H1 (cell line): ENCODE measurements around the gene MYH7. TPM values are rescaled to one million over a fixed set of nuclear protein-coding genes. Genes with fewer than 3 reads are reported as not detected.

Experiments used
- CTCF ChIA-PET: fragments of 300-600 bp; sonication (Branson Sonifier 250); formaldehyde crosslinking; loops from one replicate; lab custom pipeline; 2021; ENCODE audit not compliant: partially characterized antibody; lab: Charles Lee
- POLR2A ChIA-PET: fragments of 300-600 bp; sonication (Branson Sonifier 250); formaldehyde crosslinking; loops from one replicate; lab custom pipeline; 2021; ENCODE audit warnings: inconsistent platforms; ENCODE audit not compliant: partially characterized antibody; lab: Charles Lee
- DNase-seq, 2 experiments: peaks; one replicate each; pipeline versions ENCODE4 v3.0.0 to v3.0.0-alpha.2; 2010 to 2022; ENCODE audit warnings: low spot score in 2 of 2, low read depth in 1 of 2, mixed read lengths in 1 of 2
- FAIRE-seq: peaks from 2 replicates; lab custom pipeline; 2011; peaks lifted over from hg19 to GRCh38; lab: Jason Lieb, UNC
- H2AFZ ChIP-seq: 2 replicates; pipeline ENCODE4 v1.8.1; 2012; ENCODE audit warnings: low read length, inconsistent platforms
- H2AK5ac ChIP-seq: 2 replicates; pipeline ENCODE4 v1.6.1; 2013; ENCODE audit warnings: low read depth, low read length
- H2BK120ac ChIP-seq: replicated peaks from 2 replicates; pipeline ENCODE3; 2013; ENCODE audit warnings: low read depth, low read length, inconsistent platforms
- H2BK12ac ChIP-seq: 2 replicates; pipeline ENCODE4 v1.6.1; 2013; ENCODE audit warnings: low read depth, low read length
- H2BK15ac ChIP-seq: 2 replicates; pipeline ENCODE4 v1.6.1; 2013; ENCODE audit warnings: low read length
- H2BK20ac ChIP-seq: 2 replicates; pipeline ENCODE4 v1.6.1; 2013; ENCODE audit warnings: low read length
- H2BK5ac ChIP-seq: 2 replicates; pipeline ENCODE4 v1.6.1; 2013; ENCODE audit warnings: low read depth, low read length
- H3K14ac ChIP-seq: 2 replicates; pipeline ENCODE4 v1.6.1; 2013; ENCODE audit warnings: inconsistent platforms; ENCODE audit not compliant: insufficient read length
- H3K18ac ChIP-seq: 2 replicates; pipeline ENCODE4 v1.6.1; 2013; ENCODE audit warnings: low read length; ENCODE audit errors: extremely low read depth
- H3K23ac ChIP-seq: 2 replicates; pipeline ENCODE4 v1.6.1; 2013; ENCODE audit warnings: inconsistent platforms; ENCODE audit not compliant: insufficient read length
- H3K23me2 ChIP-seq: 2 replicates; pipeline ENCODE4 v1.6.1; 2013; ENCODE audit warnings: low read depth, low read length
- H3K27ac ChIP-seq: 2 replicates; pipeline ENCODE4 v1.6.1; 2011; ENCODE audit warnings: low read depth, low read length, inconsistent platforms
- H3K27me3 ChIP-seq, 4 experiments: replicated peaks in 1 of 4; 1 replicate in 1 of 4; 2 replicates in 3 of 4; pipeline versions ENCODE4 v1.6.1 to v1.8.1; 2011 to 2013; ENCODE audit warnings: low read length in 3 of 4, mild to moderate bottlenecking in 3 of 4, inconsistent platforms in 2 of 4, mixed read lengths in 2 of 4, moderate library complexity in 1 of 4; ENCODE audit not compliant: control insufficient read depth in 3 of 4, insufficient read depth in 3 of 4; ENCODE audit errors: extremely low read depth in 1 of 4
- H3K36me3 ChIP-seq, 4 experiments: 2 replicates each; pipeline versions ENCODE4 v1.6.1 to v1.8.1; 2011 to 2013; ENCODE audit warnings: mild to moderate bottlenecking in 4 of 4, low read length in 3 of 4, moderate library complexity in 2 of 4, control low read depth in 1 of 4, inconsistent platforms in 1 of 4; ENCODE audit not compliant: insufficient read depth in 4 of 4, control insufficient read depth in 2 of 4
- H3K4ac ChIP-seq: replicated peaks from 2 replicates; pipeline ENCODE3; 2013; ENCODE audit warnings: low read length, low read depth, mixed read lengths, inconsistent platforms; ENCODE audit not compliant: insufficient read length
- H3K4me1 ChIP-seq, 4 experiments: replicated peaks in 1 of 4; 1 replicate in 1 of 4; 2 replicates in 3 of 4; pipeline versions ENCODE4 v1.6.1 to v1.8.1; 2011 to 2013; ENCODE audit warnings: low read length in 3 of 4, inconsistent platforms in 2 of 4, mixed read lengths in 1 of 4; ENCODE audit not compliant: insufficient read depth in 4 of 4, control insufficient read depth in 3 of 4
- H3K4me2 ChIP-seq, 2 experiments: 2 replicates each; pipeline versions ENCODE4 v1.6.1 to v1.8.1; 2011 to 2013; ENCODE audit warnings: low read depth in 2 of 2, low read length in 2 of 2, control low read depth in 1 of 2, inconsistent platforms in 1 of 2, mild to moderate bottlenecking in 1 of 2; ENCODE audit not compliant: insufficient read depth in 1 of 2
- H3K4me3 ChIP-seq, 4 experiments: fragments of 200-600, 300-600 bp in 1 of 4; sonication (generic), shearing (Covaris generic), sonication (Bioruptor Twin) in 1 of 4; 2 replicates each; pipeline versions ENCODE4 v1.5.1 to v1.8.1; 2011 to 2016; ENCODE audit warnings: low read length in 4 of 4, low read depth in 3 of 4, control low read depth in 2 of 4, inconsistent platforms in 2 of 4, mild to moderate bottlenecking in 2 of 4, mixed read lengths in 1 of 4, moderate library complexity in 1 of 4; ENCODE audit not compliant: insufficient read depth in 2 of 4; ENCODE audit errors: extremely low read depth in 1 of 4
- H3K56ac ChIP-seq: replicated peaks from 2 replicates; pipeline ENCODE3; 2013; ENCODE audit warnings: low read depth, mild to moderate bottlenecking, mixed read lengths, low read length, inconsistent platforms; ENCODE audit not compliant: insufficient read length
- H3K79me1 ChIP-seq: 2 replicates; pipeline ENCODE4 v1.6.1; 2013; ENCODE audit warnings: low read depth, low read length, control low read depth
- H3K79me2 ChIP-seq, 2 experiments: 2 replicates each; pipeline versions ENCODE4 v1.6.1 to v1.8.1; 2012 to 2013; ENCODE audit warnings: low read length in 2 of 2, mild to moderate bottlenecking in 2 of 2, inconsistent platforms in 1 of 2; ENCODE audit not compliant: insufficient read depth in 2 of 2, control insufficient read depth in 1 of 2
- H3K9ac ChIP-seq, 4 experiments: replicated peaks in 1 of 4; 1 replicate in 1 of 4; 2 replicates in 3 of 4; pipeline versions ENCODE4 v1.6.1 to v1.8.1; 2011 to 2013; ENCODE audit warnings: low read depth in 3 of 4, low read length in 3 of 4, control low read depth in 2 of 4, mild to moderate bottlenecking in 2 of 4, moderate library complexity in 2 of 4, inconsistent platforms in 1 of 4; ENCODE audit errors: extremely low read depth in 1 of 4
- H3K9me3 ChIP-seq, 2 experiments: 2 replicates each; pipeline versions ENCODE4 v1.6.1 to v1.8.1; 2012 to 2013; ENCODE audit warnings: mild to moderate bottlenecking in 2 of 2, moderate library complexity in 2 of 2, control low read depth in 1 of 2, inconsistent platforms in 1 of 2, low read depth in 1 of 2, low read length in 1 of 2, mixed read lengths in 1 of 2; ENCODE audit not compliant: insufficient read depth in 2 of 2
- H4K20me1 ChIP-seq, 2 experiments: replicated peaks in 1 of 2; 2 replicates each; pipeline versions ENCODE3 to v1.8.1; 2011 to 2013; ENCODE audit warnings: inconsistent platforms in 2 of 2, low read length in 2 of 2, mild to moderate bottlenecking in 1 of 2; ENCODE audit not compliant: insufficient read depth in 2 of 2, control insufficient read depth in 1 of 2
- H4K5ac ChIP-seq: 2 replicates; pipeline ENCODE4 v1.6.1; 2013; ENCODE audit warnings: low read length, low read depth, mixed read lengths, inconsistent platforms; ENCODE audit not compliant: insufficient read length
- H4K8ac ChIP-seq: 2 replicates; pipeline ENCODE4 v1.8.0; 2013; ENCODE audit warnings: mild to moderate bottlenecking, moderate library complexity, low read length, inconsistent platforms; ENCODE audit not compliant: insufficient read depth; ENCODE audit errors: extremely low read depth
- H4K91ac ChIP-seq: replicated peaks from 2 replicates; pipeline ENCODE3; 2013; ENCODE audit warnings: low read length, mixed read lengths, inconsistent platforms; ENCODE audit not compliant: insufficient read length
- CREB1 ChIP-seq: IDR thresholded peaks from 2 replicates; pipeline ENCODE4 v1.6.1; 2012; ENCODE audit warnings: inconsistent platforms
- FOSL1 ChIP-seq: IDR thresholded peaks from 2 replicates; pipeline ENCODE4 v1.6.1; 2011; ENCODE audit warnings: mild to moderate bottlenecking, low read depth, low read length, moderate library complexity; ENCODE audit not compliant: insufficient read depth
- PHF8 ChIP-seq: fragments of 200-600 bp; sonication (generic); conservative IDR thresholded peaks from 2 replicates; pipeline ENCODE4 v1.7.1; 2012; ENCODE audit warnings: low read depth, mild to moderate bottlenecking, inconsistent platforms, low read length, moderate library complexity
- WGBS, 2 experiments: shearing (Covaris generic) in 1 of 2; methylation state at CpG; one replicate each; pipeline versions ENCODE4 v1.1.6 to v1.1.7; 2013 to 2015; ENCODE audit warnings: low lambda C conversion rate in 2 of 2, mixed read lengths in 2 of 2, inconsistent platforms in 1 of 2, low coverage in 1 of 2, missing lambda C conversion rate in 1 of 2; ENCODE audit not compliant: insufficient replicate concordance in 2 of 2, insufficient coverage in 1 of 2, insufficient read length in 1 of 2; ENCODE audit errors: extremely low coverage in 1 of 2, missing lambda C conversion rate in 1 of 2; 5-methylcytosine and 5-hydroxymethylcytosine counted together
- polyA plus RNA-seq, 7 experiments: library from polyadenylated mRNA; depleted of rRNA in 3 of 7; stranded (reverse) in 5 of 7; unstranded in 2 of 7; fragments of >200 nt in 5 of 7; fragments of 200-250 nt in 2 of 7; gene quantifications; 1 replicate in 5 of 7; 2 replicates in 1 of 7; 4 replicates in 1 of 7; pipeline versions ENCODE4 v1.2.1 to v1.2.3, GENCODE V29; 2011 to 2013; ENCODE audit warnings: missing spikeins in 2 of 7, mixed read lengths in 2 of 7
- total RNA-seq: library from RNA; stranded (reverse); fragmentation: NEBNext Ultra II Directional; extraction: Animal tissue kit (Norgen Biotek cat#: 25700); gene quantifications from 2 replicates; pipeline ENCODE4 v1.2.1, GENCODE V29; 2021

Gene MYH7
- total and polyA plus RNA-seq, 2 of the 8 experiments (the other 6 are each of a cell fraction or from before 2014, with no cell fraction given), result not detected

- no peak overlapping the region for H3K27ac ChIP-seq
- H2BK120ac ChIP-seq, result no peak overlapping the region
- no peak overlapping the region for H3K9ac ChIP-seq
- no peaks in the 10 kb centered on the region for H3K9me3 ChIP-seq
- H4K91ac ChIP-seq, result no peak overlapping the region
- H3K4me2 ChIP-seq, result no peak overlapping the region
- no peak overlapping the region for H3K56ac ChIP-seq
- no peaks in the 10 kb centered on the region for H3K4me1 ChIP-seq
- no peak for DNase-seq
- no peaks in the 10 kb centered on the region for H3K36me3 ChIP-seq
- ChIA-PET CTCF (interaction anchor here (0.6 to 2.7 kb wide), 7 partner anchors 19 to 136 kb away, joined by 3 to 12 read pairs (median 4); partner anchors contain the start of gene SLC22A17), POLR2A (interaction anchor here (0.9 to 1.4 kb wide), 2 partner anchors 14 to 97 kb away, joined by 4 read pairs; no protein-coding TSS in a partner anchor)
- no peak overlapping the region for H4K5ac ChIP-seq
- H3K4me3 ChIP-seq, result no peak overlapping the region
- H3K23ac ChIP-seq, result no peak overlapping the region
- FAIRE-seq, result no peak
- H3K79me2 ChIP-seq, result no peaks in the 10 kb centered on the region
- H3K18ac ChIP-seq, result no peak overlapping the region
- H3K14ac ChIP-seq, result no peak overlapping the region
- H2BK20ac ChIP-seq, result no peak overlapping the region
- H4K8ac ChIP-seq, result no peak overlapping the region
- H2BK5ac ChIP-seq, result no peak overlapping the region
- H2AFZ ChIP-seq, result no peak overlapping the region
- H4K20me1 ChIP-seq, result no peaks in the 10 kb centered on the region
- H3K27me3 ChIP-seq, result peaks cover 0 to 4% (median under 1%) of the 10 kb centered on the region in 4 experiments; a peak in 2 of 7 replicates
- no peak overlapping the region for H2BK15ac ChIP-seq
- no peaks in the 10 kb centered on the region; the same call in 1 of the 2 replicates for H3K79me1 ChIP-seq
- H3K4ac ChIP-seq, result no peak overlapping the region
- WGBS, 2 experiments, result 91% methylated on average over 6 of the region's 6 CpGs; no CpG with 5 or more reads in 1 of the 2 experiments
- H2BK12ac ChIP-seq, result no peak overlapping the region
- H3K23me2 ChIP-seq, result peaks cover 3% of the 10 kb centered on the region; the same call in 1 of the 2 replicates
- H2AK5ac ChIP-seq, result no peak overlapping the region
- TF ChIP-seq PHF8 (no peak), FOSL1 (no peak), CREB1 (no peak)
These were observed 11.8 kb downstream of the MYH7 start for GRCh38 chr14:23423657-23424056.
